Sigmoid colon (tissue), 7 donors: ENCODE results near the gene KLHL7. TPM values are rescaled to one million over a fixed set of nuclear protein-coding genes. Genes with fewer than 3 reads are reported as not detected.

Experiments
- DNase-seq: peaks from one replicate; pipeline ENCODE4 v3.0.0-alpha.2; 2019
- H3K27ac ChIP-seq, 4 donors: fragments of 200-600 bp; sonication (generic); one replicate each; pipeline ENCODE4 v1.5.1; 2016 to 2019; ENCODE audit warnings: mild to moderate bottlenecking in 1 of 4
- H3K27me3 ChIP-seq, 3 donors: fragments of 200-600 bp; sonication (generic); one replicate each; pipeline ENCODE4 v1.5.1; 2019; ENCODE audit warnings: mild to moderate bottlenecking in 1 of 3
- H3K36me3 ChIP-seq, 4 donors: fragments of 200-600 bp; sonication (generic); one replicate each; pipeline ENCODE4 v1.5.1; 2016 to 2019
- H3K4me1 ChIP-seq, 4 donors: fragments of 200-600 bp; sonication (generic); one replicate each; pipeline ENCODE4 v1.5.1; 2017 to 2019
- H3K4me3 ChIP-seq, 4 donors: fragments of 200-600 bp; sonication (generic); one replicate each; pipeline ENCODE4 v1.5.1; 2017 to 2019; ENCODE audit warnings: mild to moderate bottlenecking in 2 of 4, moderate library complexity in 1 of 4
- H3K9me3 ChIP-seq, 4 donors: fragments of 200-600 bp in 3 of 4; sonication (generic) in 3 of 4; one replicate each; pipeline versions ENCODE4 v1.5.1 to v1.6.1; 2013 to 2019
- CTCF ChIP-seq, 4 experiments: fragments of 450-650 bp in 3 of 4; fragments of 200-600 bp in 1 of 4; IDR thresholded peaks; one replicate each; pipeline ENCODE4 v1.5.1; 2016 to 2019; ENCODE audit warnings: antibody characterized with exemption in 4 of 4, mild to moderate bottlenecking in 3 of 4, moderate library complexity in 2 of 4
- EP300 ChIP-seq, 4 donors: sonication (generic); formaldehyde crosslinking; IDR thresholded peaks; one replicate each; pipeline ENCODE4 v1.6.1; 2017; ENCODE audit warnings: antibody characterized with exemption in 4 of 4
- POLR2A ChIP-seq, 2 donors: fragments of 450-650 bp; IDR thresholded peaks; one replicate each; pipeline ENCODE4 v1.6.1; 2016; ENCODE audit warnings: antibody characterized with exemption in 2 of 2, mild to moderate bottlenecking in 2 of 2, moderate library complexity in 2 of 2
- POLR2AphosphoS5 ChIP-seq, 4 donors: sonication (generic); formaldehyde crosslinking; IDR thresholded peaks; one replicate each; pipeline ENCODE4 v1.6.1; 2017; ENCODE audit warnings: antibody characterized with exemption in 4 of 4
- WGBS, 2 donors: extraction: QIAGEN DNeasy Blood & Tissue Kit; methylation state at CpG; one replicate each; pipeline ENCODE4 v1.1.7; 2013; 5-methylcytosine and 5-hydroxymethylcytosine counted together
- intact Hi-C: fragments of 100-400 bp; cut with DNase I; formaldehyde crosslinking; loops from one replicate; pipeline ENCODE4 v1.15.1; 2023
- polyA plus RNA-seq, 3 donors: library from polyadenylated mRNA; stranded (reverse); fragments of 200-250 nt; gene quantifications; one replicate each; pipeline ENCODE4 v1.2.3, GENCODE V29; 2013
- total RNA-seq, 4 donors: library from RNA; depleted of rRNA; stranded (reverse); fragments of >200 nt; gene quantifications; one replicate each; pipeline ENCODE4 v1.1.0, GENCODE V29; 2016
- donor health status: healthy with polysubstance abuse.
- donor health status: Bipolar disorder and iron deficiency.
- donor health status: healthy.

KLHL7 gene
- total and polyA plus RNA-seq, 7 donors = 12.5 to 42.5 (median 26.9) TPM

GRCh38 chr7:23200331-23200730 lies 94.7 kb downstream of the KLHL7 start:
- H3K27me3 ChIP-seq = no peaks in the 10 kb centered on the region
- no peak overlapping the region for H3K27ac ChIP-seq
- peaks cover 0 to 37% (median 21%) of the 10 kb centered on the region in 4 donors for H3K36me3 ChIP-seq
- TF ChIP-seq CTCF (IDR thresholded peaks at IDR 0.05) = no peak
- TF ChIP-seq POLR2AphosphoS5 (IDR thresholded peaks at IDR 0.05) = no peak
- no peak for TF ChIP-seq POLR2A (IDR thresholded peaks at IDR 0.05)
- TF ChIP-seq EP300 (IDR thresholded peaks at IDR 0.05) = no peak
- 94 to 95% methylated on average over 2 of the region's 2 CpGs for WGBS, 2 donors
- peaks cover 0 to 24% (median 13%) of the 10 kb centered on the region in 4 donors for H3K4me1 ChIP-seq
- H3K9me3 ChIP-seq = no peaks in the 10 kb centered on the region
- intact Hi-C loops = no loop called here
- no peak for DNase-seq
- H3K4me3 ChIP-seq = no peak overlapping the region

- no peak overlapping the region for H3K27ac ChIP-seq
- TF ChIP-seq POLR2A (IDR thresholded peaks at IDR 0.05) (no peak), CTCF (IDR thresholded peaks at IDR 0.05) (no peak), EP300 (IDR thresholded peaks at IDR 0.05) (no peak), POLR2AphosphoS5 (IDR thresholded peaks at IDR 0.05) (no peak)
- 65 to 76% methylated on average over 1 of the region's 1 CpG for WGBS, 2 donors
- peaks cover 0 to 10% (median 3%) of the 10 kb centered on the region in 3 donors for H3K27me3 ChIP-seq
- peaks cover 0 to 27% (median 18%) of the 10 kb centered on the region in 4 donors for H3K36me3 ChIP-seq
- DNase-seq = no peak
- H3K4me1 ChIP-seq = peaks cover 0 to 10% (median 2%) of the 10 kb centered on the region in 4 donors
- intact Hi-C loops = no loop called here
- no peaks in the 10 kb centered on the region for H3K9me3 ChIP-seq
- H3K4me3 ChIP-seq = no peak overlapping the region
These were observed 98.7 kb downstream of the KLHL7 start for GRCh38 chr7:23204241-23204640.

GRCh38 chr7:23205577-23205908 lies 100.0 kb downstream of the KLHL7 start:
- DNase-seq = no peak
- 82 to 90% methylated on average over 2 of the region's 2 CpGs for WGBS, 2 donors

GRCh38 chr7:23205909-23206767 lies 100.6 kb downstream of the KLHL7 start:
- peak overlapping the region in 2 of 4 donors; percentile 7 to 37 for H3K27ac ChIP-seq
- H3K36me3 ChIP-seq = peaks cover 0 to 8% (median 3%) of the 10 kb centered on the region in 4 donors
- no peak for TF ChIP-seq CTCF (IDR thresholded peaks at IDR 0.05)
- TF ChIP-seq POLR2AphosphoS5 (IDR thresholded peaks at IDR 0.05) = no peak
- TF ChIP-seq POLR2A (IDR thresholded peaks at IDR 0.05) = no peak
- TF ChIP-seq EP300 (IDR thresholded peaks at IDR 0.05) = no peak
- peaks cover 0 to 10% (median 2%) of the 10 kb centered on the region in 4 donors for H3K4me1 ChIP-seq
- peaks cover 0 to 10% (median 3%) of the 10 kb centered on the region in 3 donors for H3K27me3 ChIP-seq
- 26 to 74% methylated on average over 76 of the region's 76 CpGs for WGBS, 2 donors
- intact Hi-C loops = no loop called here
- H3K9me3 ChIP-seq = no peaks in the 10 kb centered on the region
- peak overlapping the region in 3 of 4 donors; percentile 21 to 38 (median 36) for H3K4me3 ChIP-seq
- DNase-seq = no peak

More at GRCh38 chr7:23205577-23205908, 100.0 kb downstream of the KLHL7 start:
- no peak overlapping the region for H3K27ac ChIP-seq
- no peaks in the 10 kb centered on the region for H3K9me3 ChIP-seq
- peak overlapping the region in 2 of 4 donors; percentile 36 to 38 for H3K4me3 ChIP-seq
- H3K4me1 ChIP-seq = peaks cover 0 to 10% (median 2%) of the 10 kb centered on the region in 4 donors
- TF ChIP-seq CTCF (IDR thresholded peaks at IDR 0.05) (no peak), EP300 (IDR thresholded peaks at IDR 0.05) (no peak)
- H3K27me3 ChIP-seq = peaks cover 0 to 10% (median 3%) of the 10 kb centered on the region in 3 donors
- intact Hi-C loops = no loop called here
- H3K36me3 ChIP-seq = peaks cover 0 to 14% (median 7%) of the 10 kb centered on the region in 4 donors
